Stimulated activated CD8-positive, alpha-beta memory T cell treated with anti-CD3 and anti-CD28 coated beads, Interleukin-7, amount 100 ng/mL, for 48 hours (primary cell): Measurements from ENCODE around the gene CAPN10.

Experiments
- DNase-seq, 2 donors: peaks; one replicate each; pipeline ENCODE4 v3.0.0-alpha.2; 2020; ENCODE audit warnings: low read depth in 1 of 2; ENCODE audit errors: extremely low read depth in 1 of 2

Gene CAPN10

DNA sequence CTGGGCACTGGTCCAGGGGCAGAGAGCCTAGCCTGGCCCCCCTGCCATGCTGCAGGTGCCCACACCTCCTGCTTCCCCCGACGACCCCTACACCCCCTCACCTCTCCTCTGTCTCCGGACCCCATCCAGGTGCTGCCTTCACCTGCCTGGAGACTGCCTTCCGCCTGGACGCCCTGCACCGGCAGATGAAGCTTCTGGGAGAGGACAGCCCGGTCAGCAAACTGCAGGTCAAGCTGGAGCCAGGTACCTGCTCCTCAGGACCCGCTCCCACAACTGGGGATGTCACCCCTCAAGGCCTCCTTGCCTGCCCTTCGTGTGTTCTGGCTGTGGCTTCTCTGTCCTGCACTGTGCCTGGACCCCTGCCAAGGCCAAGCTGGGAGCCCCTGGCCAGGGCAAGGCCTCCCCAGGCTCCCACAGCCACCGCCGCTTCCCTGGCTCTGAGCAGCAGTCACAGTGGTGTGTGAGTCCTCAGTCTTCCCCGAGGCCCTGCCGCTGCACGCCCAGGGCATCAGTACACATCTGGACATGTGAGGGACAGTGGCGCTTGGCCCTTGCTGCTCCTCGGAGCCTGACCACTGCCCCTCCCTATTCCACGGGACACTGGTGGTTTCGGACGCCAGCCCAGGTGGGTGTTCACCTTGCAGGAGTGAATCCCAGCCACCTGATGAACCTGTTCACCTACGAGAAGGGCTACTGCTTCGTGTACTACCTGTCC, 12.0 kb upstream of the CAPN10 start:
- DNase-seq, result no peak

DNA sequence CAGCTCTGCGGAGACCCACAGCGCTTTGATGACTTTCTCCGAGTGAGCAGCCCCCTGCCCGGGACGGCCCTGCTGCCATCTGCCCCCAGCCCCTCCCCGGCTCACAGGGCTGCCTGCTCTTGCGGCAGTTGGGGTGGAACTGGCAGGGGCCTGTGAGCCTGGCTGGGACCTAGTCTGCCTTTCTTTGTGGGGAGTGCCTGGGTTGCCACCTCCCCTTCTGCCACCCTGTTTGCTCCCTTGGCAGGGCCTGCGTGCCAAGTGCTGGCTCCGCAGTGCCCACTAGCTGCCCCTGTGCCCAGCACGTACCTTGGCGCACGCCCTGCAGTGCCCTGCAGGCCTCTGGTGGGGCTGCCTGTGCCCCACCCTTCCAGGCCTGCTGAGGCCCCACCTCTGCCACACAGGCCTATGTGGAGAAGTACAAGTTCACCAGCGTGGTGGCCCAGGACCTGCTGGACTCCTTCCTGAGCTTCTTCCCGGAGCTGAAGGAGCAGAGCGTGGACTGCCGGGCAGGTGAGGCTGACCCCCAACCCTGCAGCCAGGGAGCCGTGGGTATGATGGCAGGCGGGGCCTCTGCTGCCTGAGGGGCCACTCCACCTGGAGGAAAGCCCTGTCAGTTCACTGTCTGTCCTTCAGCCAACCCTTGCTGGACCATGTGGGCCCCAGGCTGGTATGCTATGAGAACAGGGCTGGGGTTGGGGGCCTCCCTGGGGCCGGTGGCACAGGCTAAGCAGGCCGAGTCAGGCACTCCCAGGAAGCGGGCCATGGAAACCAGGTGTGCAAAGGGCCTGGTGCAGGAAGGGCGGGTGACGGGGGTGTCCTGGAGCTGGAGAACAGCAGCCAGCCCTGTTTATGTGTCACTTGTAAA, 11.2 kb upstream of the CAPN10 start:
- DNase-seq, result no peak

DNA sequence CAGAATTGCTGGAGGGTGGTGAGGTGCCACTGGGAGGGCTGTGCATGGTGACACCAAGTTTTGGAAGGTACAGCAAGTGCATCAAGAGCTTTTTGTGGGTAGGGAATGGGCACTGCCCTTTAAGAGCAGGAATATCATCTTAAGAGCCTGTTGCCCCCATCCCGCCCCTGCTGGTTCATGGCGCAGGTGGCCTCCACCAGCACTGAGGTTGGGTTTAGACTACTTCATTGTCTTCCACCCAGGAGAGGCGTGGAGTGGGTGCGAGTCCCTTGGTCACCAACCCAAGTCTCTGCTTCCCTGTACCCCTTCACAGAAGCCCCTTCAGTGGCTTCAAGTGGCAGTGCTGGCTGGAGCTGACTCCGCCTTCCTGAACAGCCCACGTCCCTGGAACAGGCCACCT, 10.5 kb upstream of the CAPN10 start:
- DNase-seq, result no peak

DNA sequence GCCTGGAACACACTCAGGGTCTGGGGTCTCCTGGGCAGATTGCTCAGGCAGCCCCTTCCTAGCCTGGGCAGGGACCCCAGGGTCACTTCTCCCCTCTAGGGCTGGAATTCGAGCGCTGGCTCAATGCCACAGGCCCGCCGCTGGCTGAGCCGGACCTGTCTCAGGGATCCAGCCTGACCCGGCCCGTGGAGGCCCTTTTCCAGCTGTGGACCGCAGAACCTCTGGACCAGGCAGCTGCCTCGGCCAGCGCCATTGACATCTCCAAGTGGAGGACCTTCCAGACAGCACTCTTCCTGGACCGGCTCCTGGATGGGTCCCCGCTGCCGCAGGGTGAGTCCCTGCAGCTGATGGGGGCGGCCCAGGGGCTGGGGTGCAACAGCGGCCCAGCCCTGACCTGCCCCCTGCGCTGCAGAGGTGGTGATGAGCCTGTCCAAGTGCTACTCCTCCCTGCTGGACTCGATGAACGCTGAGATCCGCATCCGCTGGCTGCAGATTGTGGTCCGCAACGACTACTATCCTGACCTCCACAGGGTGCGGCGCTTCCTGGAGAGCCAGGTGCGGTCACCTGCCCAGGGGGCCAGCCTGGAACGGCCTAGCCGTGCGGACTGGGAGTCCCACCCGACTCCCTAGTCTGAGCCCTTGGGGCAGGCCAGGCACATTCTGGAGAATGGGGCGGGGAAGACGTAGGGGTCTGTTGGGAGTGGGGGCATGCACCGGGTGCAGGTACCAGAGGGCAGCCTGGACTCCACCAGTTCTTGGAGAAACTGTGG, 9.9 kb upstream of the CAPN10 start:
- DNase-seq, result no peak

DNA sequence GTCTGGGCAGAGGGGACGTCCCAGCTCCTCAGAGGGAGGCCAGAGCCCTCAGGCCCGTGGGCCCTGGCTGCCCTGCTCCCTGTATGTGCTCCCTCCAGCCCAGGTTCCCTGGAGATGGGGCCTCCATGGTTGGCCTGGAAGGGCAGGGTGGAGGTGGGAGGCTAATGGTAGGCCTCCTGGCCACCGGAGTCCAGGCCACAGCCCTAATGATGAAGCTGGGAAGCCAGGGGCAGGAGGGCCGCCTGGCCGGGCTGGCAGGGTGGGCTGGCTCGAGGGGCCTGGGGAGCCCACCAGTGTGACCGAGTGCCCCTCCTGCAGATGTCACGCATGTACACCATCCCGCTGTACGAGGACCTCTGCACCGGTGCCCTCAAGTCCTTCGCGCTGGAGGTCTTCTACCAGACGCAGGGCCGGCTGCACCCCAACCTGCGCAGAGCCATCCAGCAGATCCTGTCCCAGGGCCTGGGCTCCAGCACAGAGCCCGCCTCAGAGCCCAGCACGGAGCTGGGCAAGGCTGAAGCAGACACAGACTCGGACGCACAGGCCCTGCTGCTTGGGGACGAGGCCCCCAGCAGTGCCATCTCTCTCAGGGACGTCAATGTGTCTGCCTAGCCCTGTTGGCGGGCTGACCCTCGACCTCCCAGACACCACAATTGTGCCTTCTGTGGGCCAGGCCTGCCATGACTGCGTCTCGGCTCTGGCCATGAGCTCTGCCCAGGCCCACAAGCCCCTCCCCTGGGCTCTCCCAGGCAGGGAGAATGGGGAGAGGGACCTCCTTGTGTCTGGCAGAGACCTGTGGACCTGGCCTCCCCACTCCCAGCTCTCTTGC, 9.0 kb upstream of the CAPN10 start:
- DNase-seq, result no peak

DNA sequence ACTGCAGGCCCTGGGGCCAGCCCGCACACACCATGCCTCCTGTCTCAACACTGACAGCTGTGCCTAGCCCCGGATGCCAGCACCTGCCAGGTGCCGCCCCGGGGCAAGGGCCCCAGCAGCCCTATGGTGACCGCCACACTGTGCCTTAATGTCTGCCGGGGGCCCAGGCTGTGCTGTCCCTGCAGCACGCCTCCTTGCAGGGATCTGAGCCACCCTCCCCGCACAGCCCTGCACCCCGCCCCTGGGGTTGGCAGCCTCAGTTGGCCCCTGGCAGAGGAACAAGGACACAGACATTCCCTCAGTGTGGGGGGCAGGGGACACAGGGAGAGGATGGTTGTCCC, 8.5 kb upstream of the CAPN10 start:
- no peak for DNase-seq

DNA sequence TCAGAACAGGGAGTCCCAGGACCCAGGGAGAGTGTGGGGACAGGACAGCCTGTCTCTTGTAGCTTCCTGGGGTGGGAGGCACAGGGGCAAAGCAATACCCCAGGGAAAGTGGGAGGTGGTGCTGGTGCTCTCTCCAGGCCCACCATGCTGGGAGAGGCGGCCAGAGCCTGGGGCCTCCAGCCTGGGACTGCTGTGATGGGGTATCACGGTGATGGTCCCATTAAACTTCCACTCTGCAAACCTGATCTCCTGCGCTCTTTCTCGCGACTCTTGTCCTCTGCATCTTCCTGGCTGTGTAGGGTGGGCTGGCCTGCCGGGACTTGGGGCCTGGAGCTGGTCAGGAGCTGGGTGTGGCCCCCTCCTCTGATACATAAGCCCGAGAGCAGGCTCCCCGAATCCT, 8.0 kb upstream of the CAPN10 start:
- DNase-seq, result no peak

DNA sequence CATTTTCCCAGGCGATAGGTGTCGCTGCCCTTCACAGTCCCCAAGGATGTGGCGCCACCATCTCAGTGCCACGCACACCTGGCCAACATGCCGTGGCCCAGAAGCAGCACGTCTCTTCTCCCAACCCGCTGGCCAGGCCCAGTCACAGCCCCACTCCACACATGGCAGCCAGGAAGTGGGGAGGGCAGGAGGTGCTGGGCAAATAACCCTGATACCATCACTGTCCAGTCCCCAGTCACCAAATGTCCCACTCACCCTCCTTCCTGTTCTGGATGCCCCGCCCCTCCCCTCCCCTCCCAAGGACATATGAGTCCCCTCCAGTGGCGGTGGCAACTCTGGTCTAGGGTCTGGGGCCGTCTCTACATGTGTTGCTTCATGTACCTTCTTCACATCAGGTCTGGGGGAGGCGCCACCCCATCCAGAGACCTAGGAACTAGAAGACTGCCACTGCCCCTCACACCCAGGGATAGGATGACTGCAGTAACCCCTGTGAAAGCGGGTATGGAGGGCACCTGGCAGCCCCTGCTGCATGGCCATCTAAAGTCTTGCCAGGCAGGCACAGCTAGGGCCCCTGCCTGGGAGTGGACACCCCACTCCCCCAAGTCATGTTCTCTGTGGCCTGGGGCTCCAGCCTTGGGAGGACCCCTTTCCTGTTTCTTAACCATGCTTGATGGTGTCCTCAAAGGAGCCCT, 7.3 kb upstream of the CAPN10 start:
- DNase-seq, result no peak

DNA sequence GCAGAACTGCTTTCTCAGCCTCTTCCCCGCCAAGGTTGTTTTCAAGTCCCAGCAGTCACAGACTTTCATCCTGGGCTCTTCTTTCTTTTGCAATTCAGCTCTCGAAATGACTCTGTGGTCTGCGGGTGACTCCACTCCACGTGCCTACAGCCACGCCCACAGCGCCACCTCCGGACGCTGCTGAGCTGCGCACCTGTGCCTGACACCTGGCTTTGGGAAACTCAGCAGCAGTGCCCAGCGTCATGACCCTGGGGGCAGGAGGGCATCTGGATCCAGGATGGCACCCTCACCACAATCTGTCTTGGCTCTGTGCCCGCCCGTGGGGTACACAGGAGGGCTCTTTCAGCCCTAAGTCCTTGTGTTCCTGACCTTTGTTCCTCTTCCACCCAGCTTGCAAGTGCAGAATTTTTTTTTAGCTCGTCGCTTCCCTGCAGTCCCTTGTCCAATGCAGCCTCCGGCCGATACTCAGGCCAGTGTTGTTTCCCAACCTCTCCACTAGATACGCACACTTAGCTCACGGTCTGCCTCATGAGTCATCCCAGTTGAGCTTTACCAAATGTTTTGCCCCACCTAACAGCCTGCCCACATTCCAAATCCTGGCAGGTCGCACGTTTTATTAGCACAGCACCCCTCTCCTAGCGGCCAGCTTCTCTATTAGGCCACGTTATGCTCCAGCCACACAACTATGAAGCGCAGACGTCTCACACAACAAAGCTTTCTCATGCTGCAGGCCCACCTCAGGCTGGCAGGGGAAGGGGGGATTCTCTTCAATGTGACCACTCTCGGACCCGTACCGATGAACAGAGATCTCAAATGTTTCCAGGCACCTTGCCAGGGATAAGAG, 6.5 kb upstream of the CAPN10 start:
- DNase-seq, result peak; percentile 25 to 69

DNA sequence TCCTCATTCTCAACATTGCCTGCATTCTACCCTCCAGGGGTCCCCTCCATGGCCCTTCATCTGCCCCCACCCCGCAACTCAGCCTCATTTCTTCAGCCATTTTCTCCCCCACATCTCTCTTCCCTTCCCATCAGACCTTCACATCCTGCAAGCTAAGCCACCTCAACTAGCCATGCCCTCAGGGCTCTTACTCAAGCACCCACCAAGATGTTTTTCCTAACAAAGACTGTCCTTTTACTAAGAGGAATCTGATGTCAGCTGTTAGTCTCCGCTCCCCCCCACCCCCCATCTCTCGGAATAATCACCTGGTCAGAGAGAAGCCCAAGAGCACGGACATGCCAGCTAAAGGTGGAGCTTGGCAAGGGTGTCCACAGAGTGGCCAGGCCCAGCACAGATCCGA, 4.7 kb upstream of the CAPN10 start:
- no peak for DNase-seq

DNA sequence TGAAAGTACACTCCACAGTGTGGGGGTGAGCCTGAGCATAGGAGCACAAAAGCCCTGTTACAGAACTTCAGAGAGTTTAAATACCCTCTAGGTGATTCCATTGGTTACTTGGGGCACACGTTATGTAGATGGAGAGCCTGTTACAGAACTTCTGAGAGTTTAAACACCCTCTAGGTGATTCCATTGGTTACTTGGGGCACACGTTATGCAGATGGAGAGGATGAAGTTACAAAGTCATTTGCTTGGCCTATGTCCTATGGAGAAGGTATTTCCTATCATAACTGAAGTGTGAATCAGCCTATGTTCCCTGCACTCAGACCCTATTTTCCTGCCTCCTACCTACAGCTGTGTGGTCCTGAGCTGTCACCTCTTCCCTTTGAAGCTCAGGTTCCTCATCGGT, 3.8 kb upstream of the CAPN10 start:
- DNase-seq, result no peak

DNA sequence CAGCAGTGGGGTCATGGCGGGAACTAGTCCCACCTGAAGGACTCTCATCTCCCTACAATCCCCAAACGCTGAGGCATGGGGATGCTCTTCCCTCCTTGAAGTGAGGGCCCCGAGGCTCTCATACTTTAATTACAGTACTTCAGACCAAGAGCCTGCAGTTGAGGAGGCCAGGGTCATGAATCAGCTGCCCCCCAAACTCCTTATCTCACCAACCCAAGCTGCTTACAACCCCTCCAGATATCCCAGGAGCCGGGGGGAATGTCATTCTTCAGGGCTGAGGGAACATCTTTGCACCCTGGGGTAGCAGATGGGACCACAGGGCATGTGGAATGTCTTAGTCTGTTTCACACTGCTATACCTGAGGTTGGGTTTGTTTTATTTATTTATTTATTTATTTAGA, 2.8 kb upstream of the CAPN10 start:
- no peak for DNase-seq

DNA sequence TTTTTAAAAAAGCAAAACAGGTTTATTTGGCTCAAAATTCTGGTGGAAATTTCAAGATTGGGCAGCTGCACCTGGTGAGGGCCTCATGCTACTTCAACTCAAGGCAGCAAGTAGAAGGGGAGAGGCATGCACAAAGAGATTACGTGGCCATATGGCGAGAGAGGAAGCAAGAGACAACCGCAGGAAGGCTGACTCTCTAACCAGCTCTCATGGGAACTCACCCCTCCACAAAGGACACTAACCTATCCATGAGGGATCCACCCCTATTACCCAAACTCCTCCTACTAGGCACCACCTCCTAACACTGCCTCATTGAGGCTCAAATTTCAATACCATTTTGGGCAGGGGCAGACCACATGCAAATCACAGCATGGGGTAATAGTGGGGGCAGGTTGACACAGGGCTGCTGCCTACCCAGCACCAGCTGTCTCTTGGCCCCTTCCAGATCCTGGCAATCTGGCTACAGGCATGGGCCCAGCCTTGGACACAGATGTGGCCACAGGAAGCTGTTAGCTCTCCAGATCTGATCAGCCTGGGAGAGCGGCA, 2.0 kb upstream of the CAPN10 start:
- no peak for DNase-seq

DNA sequence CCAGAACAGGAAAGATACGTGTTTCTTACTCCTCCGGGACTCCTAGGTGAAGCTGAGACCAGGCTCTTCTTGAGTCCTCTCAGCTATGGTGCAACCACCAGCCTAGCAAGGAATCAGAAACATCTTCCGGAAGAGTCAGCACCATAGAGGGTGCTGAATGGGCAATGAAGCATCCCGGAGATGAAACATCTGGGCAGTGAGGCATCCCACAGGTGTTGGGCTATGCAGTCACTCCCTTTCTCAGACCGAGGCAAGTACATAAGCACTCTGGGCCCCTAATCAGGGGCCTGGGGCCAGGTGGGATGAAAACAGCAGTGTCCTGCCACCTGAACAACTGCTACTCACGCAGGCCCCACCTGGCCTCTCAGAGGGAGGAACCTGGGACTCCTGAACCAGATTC, 1.4 kb upstream of the CAPN10 start:
- no peak for DNase-seq

DNA sequence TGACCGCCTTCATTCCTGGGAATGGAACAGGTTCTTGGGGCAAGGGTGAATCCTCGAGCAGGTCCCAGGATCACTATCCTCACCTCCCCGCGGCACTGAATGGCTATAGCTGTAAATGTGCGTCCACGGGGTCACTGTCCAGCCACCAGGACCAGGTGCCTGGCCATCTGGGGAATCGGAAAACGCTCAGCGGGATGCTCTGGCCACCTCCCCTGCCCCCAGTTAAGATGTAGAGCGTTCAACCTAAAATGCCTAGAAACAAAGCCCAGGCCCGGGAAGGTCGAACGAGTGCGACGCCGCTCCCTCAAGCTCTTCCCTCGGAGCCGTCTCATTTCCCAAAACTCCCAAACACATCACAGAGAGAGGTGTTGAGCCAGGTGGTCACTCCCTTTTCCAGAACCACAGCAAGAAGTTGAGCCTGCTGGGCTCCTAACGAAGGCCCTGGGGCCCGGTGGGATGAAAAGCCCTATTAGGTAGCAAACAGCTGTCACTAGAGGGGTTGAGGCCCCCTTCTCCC, 795 bp upstream of the CAPN10 start:
- DNase-seq, result no peak

DNA sequence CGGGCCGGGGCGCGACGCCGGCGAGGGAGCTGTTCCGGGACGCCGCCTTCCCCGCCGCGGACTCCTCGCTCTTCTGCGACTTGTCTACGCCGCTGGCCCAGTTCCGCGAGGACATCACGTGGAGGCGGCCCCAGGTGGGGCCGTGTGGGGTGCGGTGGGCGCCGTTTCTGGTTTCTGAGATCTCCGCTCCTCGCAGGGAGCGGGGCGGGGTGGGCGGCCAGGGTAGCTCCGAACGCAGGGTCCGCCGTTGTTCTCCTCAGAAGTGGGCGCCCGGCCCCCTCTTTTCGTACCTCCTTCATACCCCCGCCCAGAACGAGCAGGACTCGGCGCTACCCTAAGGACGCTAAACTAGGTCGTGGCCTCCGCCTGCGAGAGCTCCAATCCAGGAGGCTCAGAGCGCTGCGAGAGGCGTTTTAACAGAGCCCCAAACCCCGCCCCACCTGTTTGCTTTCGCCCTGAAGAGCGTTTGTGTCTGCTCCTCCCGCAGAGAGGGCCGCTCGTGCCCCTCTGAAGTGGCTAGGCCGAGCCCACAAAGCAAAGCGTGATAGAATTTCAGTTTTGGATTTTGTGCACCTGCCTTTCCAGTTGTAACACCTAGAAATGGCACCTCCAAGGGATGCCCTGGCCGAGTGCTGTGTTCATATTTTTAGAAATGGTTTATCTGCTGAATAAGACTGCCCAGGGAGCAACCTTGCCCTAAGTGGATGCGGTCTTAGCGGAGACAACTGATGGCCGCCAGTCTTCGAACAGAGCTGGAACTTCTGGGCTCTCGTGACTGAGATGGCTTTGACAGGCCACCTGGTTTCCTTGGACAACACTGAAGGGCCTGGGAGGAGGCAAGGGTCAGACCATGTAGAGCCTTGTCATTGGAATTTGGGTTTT, 626 bp downstream of the CAPN10 start:
- peak in 1 of 2 donors; percentile 42 for DNase-seq

DNA sequence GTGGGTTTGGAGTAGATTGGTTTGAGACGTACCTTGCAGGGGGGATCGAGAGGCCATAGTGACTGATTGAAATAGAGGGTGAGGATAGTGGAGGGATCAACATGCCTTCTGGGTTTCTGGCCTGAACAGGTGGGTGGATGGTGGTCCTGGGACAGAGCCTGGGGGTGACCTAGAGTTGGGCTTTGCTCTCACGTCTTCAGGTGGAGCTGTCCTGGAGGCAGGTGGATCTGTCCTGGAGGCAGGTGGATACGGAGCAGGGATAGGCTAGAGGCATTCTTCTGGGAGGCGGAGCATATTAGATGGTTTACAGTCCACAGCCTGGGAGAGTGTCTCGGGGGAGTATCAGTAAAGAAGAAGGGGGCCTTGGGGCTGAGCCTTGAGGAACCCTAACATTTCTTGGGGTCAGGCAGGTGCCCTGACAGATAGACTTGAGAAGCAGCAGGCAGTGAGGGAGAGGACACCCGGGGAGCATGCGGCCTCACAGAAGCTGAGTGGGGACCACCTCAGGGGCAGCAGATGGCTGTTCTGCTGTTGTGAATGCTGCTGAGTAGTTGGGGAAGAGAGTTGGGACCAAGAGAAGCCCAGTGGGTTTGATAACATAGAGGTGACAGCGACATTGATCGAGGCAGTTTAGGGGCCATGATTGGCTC, 1.6 kb downstream of the CAPN10 start:
- no peak for DNase-seq
